NCI-H2227 (cell line): ENCODE results near the gene LRRC75B.

Source experiments
- DNase-seq: peaks from one replicate; lab custom pipeline; 2025; ENCODE audit not compliant: unreplicated experiment; lab: John Stamatoyannopoulos, UW

The LRRC75B gene

GRCh38 chr22:24587251-24587650 lies 5.6 kb downstream of the LRRC75B start:
- DNase-seq = no peak

DNA sequence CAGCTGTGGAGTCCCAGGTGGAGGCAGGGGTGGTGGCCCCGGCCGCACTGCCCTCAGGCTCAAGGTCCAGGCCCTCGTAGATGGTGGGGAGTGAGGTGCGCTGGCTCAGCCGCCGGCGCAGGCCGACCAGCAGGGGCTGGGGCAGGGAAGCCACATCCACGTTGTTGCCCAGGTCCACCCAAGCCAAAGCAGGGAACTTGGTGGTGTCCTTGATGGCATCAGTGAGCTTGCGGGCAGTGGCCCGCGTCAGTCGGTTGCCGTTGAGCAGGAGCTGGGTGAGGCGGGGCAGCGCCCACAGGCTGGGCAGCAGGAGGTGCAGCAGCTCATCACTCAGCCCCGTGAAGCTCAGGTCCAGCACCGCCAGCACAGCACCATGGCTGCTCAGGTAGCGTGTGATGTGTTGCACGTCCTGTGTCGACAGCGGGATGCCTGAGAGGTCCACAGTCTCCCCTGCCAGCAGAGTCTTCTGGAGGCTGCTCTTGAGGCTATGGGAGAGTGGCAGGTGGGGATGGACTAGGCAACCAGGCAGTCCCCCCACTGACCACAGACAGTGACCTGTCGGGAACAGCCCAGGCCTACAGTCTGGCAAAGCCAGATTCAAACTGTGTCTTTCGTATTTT lies 6.8 kb downstream of the LRRC75B start:
- no peak for DNase-seq

DNA sequence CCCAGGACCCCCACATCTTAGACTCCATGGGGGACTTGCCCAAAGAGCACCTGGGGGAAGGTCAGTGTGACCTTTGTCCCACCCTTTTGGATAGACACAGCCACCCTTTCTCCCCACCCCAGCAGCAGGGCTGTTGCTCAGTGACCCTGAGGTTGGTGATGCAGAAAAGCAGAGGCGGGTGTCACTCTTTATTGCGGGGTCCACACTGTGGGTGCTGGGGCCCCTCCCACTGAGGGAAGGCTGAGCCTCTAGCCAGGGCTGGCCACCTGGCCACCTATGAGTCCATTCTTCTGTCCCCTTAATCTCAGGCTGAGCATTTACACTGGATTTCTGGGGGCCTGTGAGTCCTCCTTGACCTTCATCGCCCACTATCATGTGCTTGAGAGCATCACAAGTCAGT lies 7.4 kb downstream of the LRRC75B start:
- no peak for DNase-seq

DNA sequence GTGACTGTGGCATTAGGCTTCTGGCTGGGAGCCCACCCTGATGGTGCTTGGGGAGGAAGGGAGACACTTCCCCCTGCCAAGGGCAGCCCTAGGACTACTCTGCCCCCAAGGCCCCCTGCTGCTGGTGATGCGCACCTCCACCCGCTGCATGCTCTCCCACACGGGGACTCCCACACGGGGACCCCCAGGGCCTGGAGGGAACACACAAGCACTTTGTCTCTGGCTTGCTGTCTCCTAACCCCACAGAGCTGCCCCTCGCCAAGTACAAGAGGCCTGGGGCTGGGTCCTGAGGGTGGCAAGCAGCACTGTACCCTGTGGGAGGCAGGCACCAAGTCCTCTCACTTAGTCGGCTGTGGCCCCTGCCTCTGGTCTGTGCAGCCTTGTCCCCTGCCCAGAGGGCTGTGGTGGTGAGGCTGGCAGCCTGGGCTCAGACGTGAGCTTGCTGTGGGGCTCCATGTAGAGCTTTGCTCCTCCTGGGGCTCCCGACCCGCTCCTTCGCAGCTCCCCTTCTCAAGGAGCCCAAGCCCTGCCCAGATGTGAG lies 7.9 kb downstream of the LRRC75B start:
- no peak for DNase-seq

DNA sequence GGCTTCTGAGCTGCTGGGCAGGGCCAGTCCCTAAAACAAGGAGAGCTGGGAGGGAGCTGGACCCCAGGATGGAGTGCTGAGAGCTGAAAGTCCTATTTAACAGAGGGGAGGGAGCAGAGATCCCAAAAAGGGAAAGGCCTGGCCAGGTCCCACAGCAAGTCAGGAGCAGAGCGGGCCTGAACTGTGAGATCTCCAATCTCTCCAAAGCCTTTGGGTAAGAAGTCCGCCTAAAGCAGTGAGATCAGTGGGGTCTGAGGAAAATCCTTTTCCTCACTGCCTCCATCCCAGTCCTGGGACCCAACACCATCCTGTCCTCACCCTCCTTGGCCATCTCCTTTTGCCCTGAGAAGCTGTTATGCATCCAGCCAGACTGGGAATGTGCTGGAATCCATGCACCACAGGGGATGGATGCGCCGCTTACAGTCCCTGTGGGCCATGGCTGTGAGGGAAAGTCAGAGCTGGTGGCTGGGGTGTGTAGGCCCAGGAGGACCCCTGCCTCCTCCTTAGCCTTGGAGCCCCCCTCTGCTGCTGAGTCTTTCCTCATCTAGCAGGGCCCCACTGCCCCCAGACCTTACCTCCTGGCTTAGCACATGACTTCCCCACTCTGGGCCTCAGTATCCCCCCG lies 8.6 kb downstream of the LRRC75B start:
- DNase-seq = no peak

GRCh38 chr22:24583221-24584165 lies 9.4 kb downstream of the LRRC75B start:
- peak; percentile 37 for DNase-seq

DNA sequence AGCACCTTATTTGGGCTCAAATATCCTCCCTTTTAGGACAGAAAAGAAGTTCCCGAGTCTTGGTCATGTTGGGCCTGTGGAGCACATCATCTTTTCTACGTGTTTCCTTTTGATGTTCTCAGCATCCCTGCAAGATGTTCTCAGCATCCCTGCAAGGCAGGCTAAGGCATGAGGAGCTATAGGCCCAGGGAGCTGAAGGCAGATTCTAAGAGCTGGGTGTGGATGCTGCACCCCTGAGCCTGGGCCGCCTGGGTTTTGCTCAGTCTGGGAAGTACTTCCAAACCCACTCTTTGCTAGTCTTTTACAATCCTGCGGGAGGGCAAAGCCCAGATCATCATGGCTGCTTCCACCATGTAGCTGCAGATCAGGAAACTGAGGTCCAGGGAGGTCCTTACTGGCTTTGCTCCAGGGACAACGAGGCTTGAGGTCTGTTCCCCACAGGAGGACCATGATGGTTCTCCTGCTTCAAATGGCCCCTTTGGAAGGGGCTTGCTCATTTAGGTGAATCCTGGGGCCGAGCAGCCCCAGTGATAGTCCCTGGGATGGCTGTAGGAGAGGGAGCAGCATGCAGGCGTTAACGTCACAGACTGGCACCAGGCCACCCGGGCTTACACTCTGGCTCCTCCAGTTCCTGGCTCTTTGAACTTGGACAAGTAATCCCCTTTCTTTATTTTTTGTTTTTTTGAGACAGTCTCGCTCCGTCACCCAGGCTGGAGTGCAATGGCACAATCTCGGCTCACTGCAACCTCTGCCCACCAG lies 10.6 kb downstream of the LRRC75B start:
- DNase-seq = no peak

DNA sequence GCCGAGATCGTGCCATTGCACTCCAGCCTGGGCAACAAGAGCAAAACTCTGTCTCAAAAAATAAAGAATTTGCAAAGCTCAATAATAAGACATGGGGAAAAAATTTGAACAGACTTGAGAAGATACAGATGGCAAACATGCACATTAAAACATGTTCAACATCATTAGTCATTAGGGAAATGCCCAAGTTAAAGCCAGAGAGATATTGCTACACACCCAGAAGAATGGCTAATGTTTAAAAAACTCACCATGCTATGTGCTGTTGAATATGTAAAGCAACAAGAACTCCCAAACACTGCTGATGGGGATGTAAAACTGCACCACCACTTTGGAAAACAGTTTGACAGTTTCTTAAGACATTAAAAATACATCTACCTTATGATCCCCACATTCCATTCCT lies 12.6 kb downstream of the LRRC75B start:
- no peak for DNase-seq

DNA sequence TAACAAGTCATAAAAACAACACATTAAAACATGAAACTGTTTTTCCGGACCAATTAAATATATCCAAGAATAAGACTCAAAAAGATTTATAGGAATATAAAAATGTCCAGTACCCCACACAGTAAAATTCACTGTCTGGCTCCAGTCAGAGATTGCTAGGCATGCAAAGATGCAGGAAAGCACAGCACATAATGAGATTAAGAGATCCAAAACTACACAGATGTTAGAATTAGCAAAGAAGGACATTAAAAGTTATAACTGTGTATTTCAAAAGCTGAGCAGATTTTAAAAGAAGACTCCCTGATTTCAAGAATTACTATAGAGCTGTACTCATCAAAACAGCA lies 13.6 kb downstream of the LRRC75B start:
- no peak for DNase-seq

DNA sequence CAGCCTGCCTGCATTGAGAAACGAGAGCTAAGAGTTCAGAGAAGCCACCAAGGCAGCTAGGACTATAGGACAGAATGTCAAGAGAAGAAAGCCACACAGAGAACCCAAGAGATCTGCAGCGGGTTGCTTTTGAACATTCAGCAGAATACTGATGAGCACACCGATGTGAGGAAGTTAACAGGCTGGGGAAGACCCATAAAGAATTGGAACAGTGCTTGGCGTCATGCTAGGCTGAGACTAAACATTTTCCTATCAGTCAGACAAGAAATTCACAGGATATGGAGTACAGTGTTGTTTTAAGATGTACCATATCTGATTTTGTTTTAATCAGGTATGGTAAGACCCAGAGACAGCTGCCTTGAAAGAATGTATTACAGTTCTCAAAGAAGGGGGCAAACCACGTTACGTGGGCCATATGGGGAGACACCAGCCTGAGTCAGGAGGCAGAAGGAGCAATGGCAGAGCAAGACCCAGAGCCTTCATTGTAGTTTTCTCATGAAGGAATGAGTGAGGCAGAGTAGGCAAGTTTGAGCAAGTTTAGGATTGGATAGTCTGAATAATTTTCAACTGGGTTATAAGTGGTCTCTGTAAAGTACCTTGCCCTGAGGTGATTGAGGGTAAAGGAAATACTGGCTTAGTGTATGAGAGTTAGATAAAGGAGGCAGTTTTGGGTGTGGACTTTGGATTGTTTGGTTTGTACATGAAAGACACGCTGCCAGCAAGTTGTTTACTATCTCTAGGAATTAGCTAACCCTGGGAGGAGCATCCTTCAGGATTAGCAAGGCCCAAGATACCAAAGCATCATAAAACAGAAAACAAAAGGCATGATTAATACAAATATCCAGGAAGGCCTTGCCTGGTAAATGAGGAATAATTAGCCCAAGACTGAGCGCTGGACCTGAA lies 14.3 kb downstream of the LRRC75B start:
- DNase-seq = no peak

- DNase-seq = no peak
Measured at GRCh38 chr22:24576778-24577177, 16.1 kb downstream of the LRRC75B start.

DNA sequence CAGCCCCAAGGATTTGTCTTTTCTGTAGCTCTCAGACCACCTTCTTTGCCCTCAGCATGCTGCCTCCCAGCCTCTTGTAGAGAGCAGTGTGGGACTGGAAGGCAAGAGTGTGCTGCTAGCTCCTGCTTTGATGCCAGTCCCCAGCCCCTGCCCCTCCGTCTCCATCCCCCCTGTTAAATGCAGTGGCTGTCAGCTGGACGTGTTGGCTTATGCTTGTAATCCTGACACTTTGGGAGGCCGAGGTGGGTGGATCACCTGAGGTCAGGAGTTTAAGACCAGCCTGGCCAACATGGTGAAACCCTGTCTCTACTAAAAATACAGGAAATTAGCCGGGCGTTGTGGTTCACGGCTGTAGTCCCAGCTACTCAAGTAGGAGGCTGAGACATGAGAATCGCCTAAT lies 21.6 kb downstream of the LRRC75B start:
- DNase-seq = no peak

- no peak for DNase-seq
Measured at GRCh38 chr22:24567668-24568067, 25.2 kb downstream of the LRRC75B start.

- DNase-seq = no peak
Measured at GRCh38 chr22:24566899-24567511, 25.9 kb downstream of the LRRC75B start.

DNA sequence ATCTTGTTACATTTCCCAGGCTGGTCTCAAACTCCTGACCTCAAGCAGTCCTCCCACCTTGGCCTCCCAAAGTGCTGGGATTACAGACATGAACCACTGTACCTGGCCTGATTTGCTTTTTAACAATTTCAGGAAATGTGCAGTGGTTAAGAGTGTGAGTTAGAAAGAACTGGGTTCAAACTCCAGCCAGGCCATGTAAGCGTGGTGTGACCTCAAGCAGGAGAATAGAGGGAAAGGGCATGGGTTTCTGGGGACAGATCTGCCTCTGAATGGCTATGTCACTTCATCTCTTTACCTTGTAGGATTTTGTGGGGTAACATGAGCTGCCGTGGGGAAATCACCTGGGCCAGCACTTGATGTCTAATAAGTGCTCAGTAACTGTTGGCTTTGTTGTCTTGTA lies 27.8 kb downstream of the LRRC75B start:
- DNase-seq = no peak

GRCh38 chr22:24564376-24565058 lies 28.4 kb downstream of the LRRC75B start:
- no peak for DNase-seq

DNA sequence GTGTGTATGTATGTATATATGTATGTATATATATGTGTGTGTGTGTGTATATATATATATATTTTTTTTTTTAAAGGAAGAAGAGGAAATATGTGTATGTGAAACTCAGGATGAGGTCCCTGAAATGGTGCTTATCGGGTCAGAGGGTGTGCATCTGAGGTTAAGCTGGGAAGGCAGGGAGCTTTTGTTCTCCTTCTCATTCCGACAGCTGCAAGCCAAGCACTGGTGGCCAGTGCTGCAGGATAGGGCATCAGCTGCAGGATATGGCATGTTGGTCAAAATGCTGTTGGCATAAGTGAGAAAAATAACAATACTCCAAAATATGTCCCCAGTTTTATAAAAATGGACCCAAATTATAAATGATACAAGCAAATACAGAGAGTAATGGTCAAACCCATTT lies 29.6 kb downstream of the LRRC75B start:
- DNase-seq = no peak

- DNase-seq = no peak
Measured at GRCh38 chr22:24559471-24559870, 33.4 kb downstream of the LRRC75B start.
